Measurements from ENCODE around the gene CRK.
"Not testable (repeated sequence)": the region's sequence is repeated elsewhere in the genome, so short reads cannot be mapped to it uniquely, and the experiment has no call there.

The CRK gene

GRCh38 chr17:1420981-1421380 is 35.1 kb downstream of the CRK start:
- ATAC-seq, result no peak
- TF ChIP-seq PPARA (CRISPR knock-in tag; IDR thresholded peaks at IDR 0.05; ENCODE audit: borderline replicate concordance) (no peak), TSHZ2 (CRISPR knock-in tag; IDR thresholded peaks at IDR 0.05) (no peak), BACH2 (CRISPR knock-in tag; IDR thresholded peaks at IDR 0.05; ENCODE audit: borderline replicate concordance) (no peak), ZFP3 (CRISPR knock-in tag; IDR thresholded peaks at IDR 0.05) (no peak)

- TF ChIP-seq ZNF8 (CRISPR knock-in tag; IDR thresholded peaks at IDR 0.05) (no peak), ZFP3 (CRISPR knock-in tag; IDR thresholded peaks at IDR 0.05) (no peak)
- no peak for ATAC-seq
These were observed 35.9 kb downstream of the CRK start for GRCh38 chr17:1420163-1420562.

- not testable (repeated sequence) for ATAC-seq
These were observed 37.6 kb downstream of the CRK start for GRCh38 chr17:1418476-1418875.

GRCh38 chr17:1416414-1416813 is 39.6 kb downstream of the CRK start:
- no peak for TF ChIP-seq RARB (CRISPR knock-in tag; IDR thresholded peaks at IDR 0.05)
- TF ChIP-seq POU6F1 (CRISPR knock-in tag; IDR thresholded peaks at IDR 0.05; ENCODE audit: borderline replicate concordance, low read depth), result no peak
- TF ChIP-seq ESRRG (CRISPR knock-in tag; IDR thresholded peaks at IDR 0.05), result no peak
- TF ChIP-seq ZNF565 (CRISPR knock-in tag; conservative IDR thresholded peaks at IDR 0.05; ENCODE audit: low read depth), result no peak
- TF ChIP-seq BACH2 (CRISPR knock-in tag; IDR thresholded peaks at IDR 0.05; ENCODE audit: borderline replicate concordance), result no peak
- no peak for TF ChIP-seq PPARA (CRISPR knock-in tag; IDR thresholded peaks at IDR 0.05; ENCODE audit: borderline replicate concordance)
- no peak for TF ChIP-seq CREB5 (CRISPR knock-in tag; IDR thresholded peaks at IDR 0.05; ENCODE audit: low read depth)
- TF ChIP-seq CSRNP3 (CRISPR knock-in tag; IDR thresholded peaks at IDR 0.05), result no peak
- TF ChIP-seq TSHZ2 (CRISPR knock-in tag; IDR thresholded peaks at IDR 0.05), result no peak
- no peak for TF ChIP-seq PATZ1 (CRISPR knock-in tag; IDR thresholded peaks at IDR 0.05; ENCODE audit: borderline replicate concordance)
- TF ChIP-seq TCF4 (CRISPR knock-in tag; IDR thresholded peaks at IDR 0.05; ENCODE audit: borderline replicate concordance), result no peak
- no peak for TF ChIP-seq ZNF8 (CRISPR knock-in tag; IDR thresholded peaks at IDR 0.05)
- no peak for TF ChIP-seq CSDC2 (CRISPR knock-in tag; IDR thresholded peaks at IDR 0.05)
- no peak for TF ChIP-seq ISL1 (CRISPR knock-in tag; IDR thresholded peaks at IDR 0.05)
- TF ChIP-seq GLIS3 (CRISPR knock-in tag; IDR thresholded peaks at IDR 0.05), result no peak
- no peak for TF ChIP-seq ZC3H10 (CRISPR knock-in tag; IDR thresholded peaks at IDR 0.05)
- no peak for ATAC-seq

Measured in SK-N-SH treated with all-trans-retinoic acid at 6 μM for 48 hours (cell line).